ENCODE data around the gene SALL3.

SALL3 gene

GRCh38 chr18:78981394-78981831, 1.8 kb downstream of the SALL3 start:
- no peak for DNase-seq

- DNase-seq = no peak
These were observed 2.5 kb downstream of the SALL3 start for GRCh38 chr18:78981989-78982620.

- no peak for DNase-seq
These were observed 3.9 kb downstream of the SALL3 start for GRCh38 chr18:78983512-78983911.

GRCh38 chr18:78984941-78985784, 5.5 kb downstream of the SALL3 start:
- no peak for DNase-seq

GRCh38 chr18:78986018-78986481, 6.4 kb downstream of the SALL3 start:
- DNase-seq = no peak

- no peak for DNase-seq
These were observed 11.8 kb downstream of the SALL3 start for GRCh38 chr18:78991446-78991845.

GRCh38 chr18:78992041-78993011, 12.7 kb downstream of the SALL3 start:
- no peak for DNase-seq

GRCh38 chr18:78993014-78993926, 13.7 kb downstream of the SALL3 start:
- DNase-seq = no peak

- DNase-seq = no peak
These were observed 14.4 kb downstream of the SALL3 start for GRCh38 chr18:78994000-78994399.

- no peak for DNase-seq
These were observed 14.9 kb downstream of the SALL3 start for GRCh38 chr18:78994531-78994930.

GRCh38 chr18:78994977-78995582, 15.5 kb downstream of the SALL3 start:
- no peak for DNase-seq

- no peak for DNase-seq
These were observed 16.2 kb downstream of the SALL3 start for GRCh38 chr18:78995740-78996395.

- no peak for DNase-seq
These were observed 17.3 kb downstream of the SALL3 start for GRCh38 chr18:78996741-78997490.

- DNase-seq = no peak
These were observed 18.9 kb downstream of the SALL3 start for GRCh38 chr18:78998371-78999071.

- no peak for DNase-seq
These were observed 20.3 kb downstream of the SALL3 start for GRCh38 chr18:78999939-79000338.

GRCh38 chr18:79000997-79001396, 21.4 kb downstream of the SALL3 start:
- DNase-seq = no peak

- no peak for DNase-seq
These were observed 26.0 kb downstream of the SALL3 start for GRCh38 chr18:79005653-79006052.

- DNase-seq = no peak
These were observed 26.6 kb downstream of the SALL3 start for GRCh38 chr18:79006106-79006795.

GRCh38 chr18:79007440-79007839, 27.8 kb downstream of the SALL3 start:
- DNase-seq = no peak

All from CD4-positive, alpha-beta T cell treated with Interleukin-15 for 1 hour (primary cell).